ENCODE data around the gene ZNF324B. TPM values are rescaled to one million over a fixed set of nuclear protein-coding genes. Genes with fewer than 3 reads are reported as not detected.
"Not testable (repeated sequence)": the region's sequence is repeated elsewhere in the genome, so short reads cannot be mapped to it uniquely, and the experiment has no call there.

Gene ZNF324B
- total RNA-seq, 1 donor from 2014 or later = 24.1 TPM

- DNase-seq (ENCODE audit: low spot score in 2 of 2) = no peak
- no peak for FAIRE-seq
Measured at GRCh38 chr19:58477871-58478270, 26.4 kb downstream of the ZNF324B start.

- FAIRE-seq (no peak), DNase-seq (ENCODE audit: low spot score in 2 of 2) (no peak)
Measured at GRCh38 chr19:58479303-58479702, 27.9 kb downstream of the ZNF324B start.

- FAIRE-seq (no peak), DNase-seq (ENCODE audit: low spot score in 2 of 2) (no peak)
Measured at GRCh38 chr19:58479736-58480480, 28.5 kb downstream of the ZNF324B start.

- FAIRE-seq = no peak
- DNase-seq (ENCODE audit: low spot score in 2 of 2) = no peak
Measured at GRCh38 chr19:58480481-58480830, 29.0 kb downstream of the ZNF324B start.

GRCh38 chr19:58480831-58481230, 29.4 kb downstream of the ZNF324B start:
- DNase-seq (ENCODE audit: low spot score in 2 of 2) = no peak
- no peak for FAIRE-seq

- no peak for DNase-seq (ENCODE audit: low spot score in 2 of 2)
- FAIRE-seq = no peak
Measured at GRCh38 chr19:58482372-58482771, 30.9 kb downstream of the ZNF324B start.

- no peak for FAIRE-seq
- no peak for DNase-seq (ENCODE audit: low spot score in 2 of 2)
Measured at GRCh38 chr19:58483776-58484175, 32.4 kb downstream of the ZNF324B start.

- not testable (repeated sequence) for FAIRE-seq; DNase-seq (ENCODE audit: low spot score in 2 of 2)
Measured at GRCh38 chr19:58484349-58484748, 32.9 kb downstream of the ZNF324B start.

GRCh38 chr19:58491393-58491792, 40.0 kb downstream of the ZNF324B start:
- FAIRE-seq = no peak

GRCh38 chr19:58492265-58492664, 40.8 kb downstream of the ZNF324B start:
- DNase-seq (ENCODE audit: low spot score in 2 of 2) (no peak), FAIRE-seq (no peak)

More at GRCh38 chr19:58491393-58491792, 40.0 kb downstream of the ZNF324B start:
- DNase-seq (ENCODE audit: low spot score in 2 of 2) = no peak

GRCh38 chr19:58497634-58498170, 46.3 kb downstream of the ZNF324B start:
- FAIRE-seq = no peak

GRCh38 chr19:58498316-58499020, 47.0 kb downstream of the ZNF324B start:
- FAIRE-seq = no peak
- no peak for DNase-seq (ENCODE audit: low spot score in 2 of 2)

More at GRCh38 chr19:58497634-58498170, 46.3 kb downstream of the ZNF324B start:
- DNase-seq (ENCODE audit: low spot score in 2 of 2) = no peak

GRCh38 chr19:58499021-58499927, 47.9 kb downstream of the ZNF324B start:
- DNase-seq (ENCODE audit: low spot score in 2 of 2) (peak; percentile 92 to 100), FAIRE-seq (peak; percentile 19)

- DNase-seq (ENCODE audit: low spot score in 2 of 2) (no peak), FAIRE-seq (no peak)
Measured at GRCh38 chr19:58500242-58500641, 48.8 kb downstream of the ZNF324B start.

Small RNA genes lying within 50 kb of the gene (small RNA-seq; reads per million reads assigned to genes)
- gene RN7SL693P (not detected), gene RNU6-1337P (not detected)

Other genes with a start within 250 kb of the ZNF324B start
- 72.2 TPM for gene ZNF544, start 222.7 kb upstream of the ZNF324B start, total RNA-seq
- gene ZNF8, start 172.7 kb upstream of the ZNF324B start, total RNA-seq = 14.3 TPM
- 22.4 TPM for gene ERVK3-1, start 146.2 kb upstream of the ZNF324B start, total RNA-seq
- gene ZSCAN22, start 124.6 kb upstream of the ZNF324B start, total RNA-seq = 2.0 TPM
- gene A1BG, start 98.1 kb upstream of the ZNF324B start, total RNA-seq = 0.41 TPM
- gene ZNF497, start 88.9 kb upstream of the ZNF324B start, total RNA-seq = 6.1 TPM
- gene ZNF837, start 70.6 kb upstream of the ZNF324B start, total RNA-seq = 2.4 TPM
- gene RPS5, start 64.4 kb upstream of the ZNF324B start, total RNA-seq = 2,200 TPM
- not detected for gene RNF225, start 56.0 kb upstream of the ZNF324B start, total RNA-seq
- gene ZNF584, start 43.0 kb upstream of the ZNF324B start, total RNA-seq = 11.8 TPM
- 15.9 TPM for gene ZNF132, start 11.5 kb upstream of the ZNF324B start, total RNA-seq
- 20.8 TPM for gene ZNF324, start 15.5 kb downstream of the ZNF324B start, total RNA-seq
- 8.6 TPM for gene ZNF446, start 24.7 kb downstream of the ZNF324B start, total RNA-seq
- 6.9 TPM for gene SLC27A5, start 60.4 kb downstream of the ZNF324B start, total RNA-seq
- gene ZBTB45, start 68.2 kb downstream of the ZNF324B start, total RNA-seq = 6.9 TPM
- 332 TPM for gene TRIM28, start 92.4 kb downstream of the ZNF324B start, total RNA-seq
- gene CHMP2A, start 103.5 kb downstream of the ZNF324B start, total RNA-seq = 62.8 TPM
- 64.8 TPM for gene UBE2M, start 107.0 kb downstream of the ZNF324B start, total RNA-seq
- gene MZF1, start 121.7 kb downstream of the ZNF324B start, total RNA-seq = 11.0 TPM

Measured in frontal cortex (tissue), 4 donors.